B cell (primary cell): ENCODE data around the gene KCNMB3. TPM values are rescaled to one million over a fixed set of nuclear protein-coding genes. Genes with fewer than 3 reads are reported as not detected.

Experiments
- ATAC-seq: fragments of 200-7000 bp; cut with Tn5 transposase; one replicate; pipeline ENCODE4 v1.10.0; 2021; ENCODE audit warnings: low read depth, mild to moderate bottlenecking, moderate number of reproducible peaks, moderate library complexity
- CTCF ChIA-PET: fragments of 350-600 bp; sonication (Branson Sonifier 250); formaldehyde crosslinking; loops from one replicate; lab custom pipeline; 2021; ENCODE audit warnings: antibody characterized with exemption, inconsistent platforms; lab: Charles Lee
- POLR2A ChIA-PET: fragments of 350-600 bp; sonication (Branson Sonifier 250); formaldehyde crosslinking; loops from one replicate; lab custom pipeline; 2021; ENCODE audit warnings: antibody characterized with exemption; lab: Charles Lee
- DNase-seq: peaks from one replicate; pipeline ENCODE4 v3.0.0; 2013
- H2AFZ ChIP-seq: 2 replicates; pipeline ENCODE4 v1.6.1; 2012; ENCODE audit warnings: mild to moderate bottlenecking, low read depth, low read length; ENCODE audit not compliant: insufficient read depth, poor library complexity, severe bottlenecking
- H3K27ac ChIP-seq, 2 donors: 1 replicate in 1 of 2; 2 replicates in 1 of 2; pipeline ENCODE4 v1.5.1; 2012 to 2013; ENCODE audit warnings: low read length in 2 of 2, mild to moderate bottlenecking in 2 of 2, moderate library complexity in 1 of 2
- H3K27me3 ChIP-seq, 4 experiments: fragments of 200-600 bp in 1 of 4; sonication (generic) in 1 of 4; replicated peaks in 1 of 4; 1 replicate in 2 of 4; 2 replicates in 2 of 4; pipeline versions ENCODE4 v1.6.1 to v1.7.0; 2013 to 2016; ENCODE audit warnings: low read length in 3 of 4, mild to moderate bottlenecking in 2 of 4, mixed read lengths in 1 of 4, moderate library complexity in 1 of 4; ENCODE audit not compliant: insufficient read depth in 4 of 4, control insufficient read depth in 3 of 4; ENCODE audit errors: control extremely low read depth in 1 of 4
- H3K36me3 ChIP-seq, 2 experiments: replicated peaks in 1 of 2; 1 replicate in 1 of 2; 2 replicates in 1 of 2; pipeline versions ENCODE4 v1.6.1 to v1.7.1; 2013; ENCODE audit warnings: low read length in 1 of 2; ENCODE audit not compliant: insufficient read depth in 2 of 2, control insufficient read depth in 1 of 2; ENCODE audit errors: control extremely low read depth in 1 of 2, extremely low read depth in 1 of 2
- H3K4me1 ChIP-seq, 2 donors: fragments of 200-600 bp in 1 of 2; sonication (generic) in 1 of 2; 1 replicate in 1 of 2; 2 replicates in 1 of 2; pipeline versions ENCODE4 v1.5.1 to v1.6.1; 2013 to 2017; ENCODE audit warnings: low read length in 2 of 2; ENCODE audit not compliant: control insufficient read depth in 2 of 2, insufficient read depth in 2 of 2
- H3K4me2 ChIP-seq: replicated peaks from 2 replicates; pipeline ENCODE3; 2012; ENCODE audit warnings: mild to moderate bottlenecking, low read depth, low read length; ENCODE audit not compliant: poor library complexity, severe bottlenecking
- H3K4me3 ChIP-seq, 5 experiments: fragments of 200-600 bp in 1 of 5; sonication (generic) in 1 of 5; 1 replicate in 3 of 5; 2 replicates in 2 of 5; pipeline versions ENCODE4 v1.5.1 to v1.7.0; 2011 to 2016; ENCODE audit warnings: low read length in 4 of 5, mild to moderate bottlenecking in 4 of 5, low read depth in 2 of 5, control low read depth in 1 of 5, moderate library complexity in 1 of 5; ENCODE audit not compliant: insufficient read depth in 1 of 5; ENCODE audit errors: control extremely low read depth in 1 of 5, extremely low read depth in 1 of 5
- H3K79me2 ChIP-seq: fragments of 200-600 bp; sonication (generic); one replicate; pipeline ENCODE4 v1.6.0; 2016; ENCODE audit warnings: low read length; ENCODE audit not compliant: control insufficient read depth, insufficient read depth
- H3K9ac ChIP-seq: fragments of 200-600 bp; sonication (generic); 2 replicates; pipeline ENCODE4 v1.6.1; 2017; ENCODE audit warnings: mild to moderate bottlenecking, low read length, moderate library complexity
- H3K9me3 ChIP-seq, 3 donors: one replicate each; pipeline versions ENCODE4 v1.6.1 to v1.7.1; 2013; ENCODE audit warnings: low read length in 2 of 3; ENCODE audit not compliant: control insufficient read depth in 2 of 3, insufficient read depth in 1 of 3; ENCODE audit errors: control extremely low read depth in 1 of 3
- H4K20me1 ChIP-seq: 2 replicates; pipeline ENCODE4 v1.6.0; 2012; ENCODE audit warnings: mild to moderate bottlenecking, low read length; ENCODE audit not compliant: insufficient read depth, control insufficient read depth, poor library complexity, severe bottlenecking
- H3K27ac Mint-ChIP-seq: one replicate; pipeline ENCODE4 v1.8.0; 2021; ENCODE audit warnings: mixed read lengths
- H3K27me3 Mint-ChIP-seq: one replicate; pipeline ENCODE4 v1.8.0; 2021; ENCODE audit warnings: mixed read lengths
- H3K4me1 Mint-ChIP-seq: one replicate; pipeline ENCODE4 v1.8.0; 2021; ENCODE audit warnings: mixed read lengths
- H3K4me3 Mint-ChIP-seq: one replicate; pipeline ENCODE4 v1.8.0; 2021; ENCODE audit warnings: mixed read lengths
- H3K9me3 Mint-ChIP-seq: one replicate; pipeline ENCODE4 v1.8.0; 2022; ENCODE audit warnings: mixed read lengths; ENCODE audit not compliant: insufficient read depth
- EZH2 ChIP-seq: IDR thresholded peaks from 2 replicates; pipeline ENCODE4 v1.6.1; 2012; ENCODE audit warnings: borderline replicate concordance, low read depth, mild to moderate bottlenecking, moderate library complexity, low read length; ENCODE audit not compliant: insufficient read depth, poor library complexity, severe bottlenecking
- WGBS: methylation state at CpG from one replicate; pipeline ENCODE4 v1.1.5; 2013; ENCODE audit warnings: missing lambda C conversion rate; ENCODE audit not compliant: insufficient coverage; 5-methylcytosine and 5-hydroxymethylcytosine counted together
- intact Hi-C: fragments of 100-400 bp; cut with micrococcal nuclease; formaldehyde crosslinking; loops from one replicate; pipeline ENCODE4 v1.10.0; 2022
- polyA minus RNA-seq: library from RNA; depleted of rRNA, polyadenylated mRNA; stranded (reverse); fragments of >200 nt; gene quantifications from 2 replicates; pipeline ENCODE4 v1.2.3, GENCODE V29; 2012
- polyA plus RNA-seq: library from polyadenylated mRNA; depleted of rRNA; stranded (reverse); fragments of >200 nt; gene quantifications from 2 replicates; pipeline ENCODE4 v1.2.3, GENCODE V29; 2012
- total RNA-seq, 2 donors: library from RNA; stranded (reverse); fragments of 120-200 nt in 1 of 2; gene quantifications; 1 replicate in 1 of 2; 2 replicates in 1 of 2; pipeline versions ENCODE4 v1.2.3 to v1.2.4, GENCODE V29; 2013 to 2022
- TF ChIP-seq, protein P1 (sequence below): fragments of 200-600 bp; IDR thresholded peaks from one replicate; pipeline ENCODE4 v1.8.0; 2022; ENCODE audit warnings: antibody characterized with exemption, mild to moderate bottlenecking

Gene KCNMB3
- total RNA-seq (5.7 and 6.1 TPM in 2 replicates), polyA plus RNA-seq (3.5 and 4.2 TPM in 2 replicates), polyA minus RNA-seq (1.4 and 1.9 TPM in 2 replicates)
- total RNA-seq (2013): 2.3 TPM

DNA sequence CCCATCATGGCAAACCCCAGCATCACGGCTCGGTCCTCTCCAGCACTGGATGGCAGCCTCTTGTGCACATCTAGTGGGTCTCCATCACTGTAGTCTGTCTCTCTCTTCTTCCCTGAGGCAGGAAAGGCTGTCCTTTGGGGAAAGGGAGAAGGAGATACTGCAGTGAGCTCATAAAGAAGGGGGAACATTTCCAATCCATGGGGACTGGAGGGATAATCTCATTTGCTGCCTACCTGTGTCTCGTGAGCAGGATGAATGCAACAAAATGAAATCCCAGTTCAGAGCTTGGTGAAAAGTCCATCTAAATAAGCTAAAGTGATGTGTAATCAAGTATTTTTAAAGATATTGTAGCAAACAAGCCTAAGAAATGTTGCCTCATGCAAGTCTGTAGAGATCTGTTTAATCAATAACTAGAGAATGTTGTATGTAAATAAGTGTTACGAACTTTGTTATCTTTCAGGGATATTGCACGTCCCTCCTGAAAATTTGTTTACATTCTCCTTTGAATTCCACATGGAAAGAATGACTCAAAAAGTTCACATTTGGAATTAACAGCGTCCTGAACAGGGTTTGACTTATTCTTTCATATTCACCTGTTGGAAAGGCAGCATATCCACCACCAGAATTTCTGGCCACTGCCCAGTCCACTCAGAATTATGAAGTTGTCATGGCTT is at the start of gene KCNMB3:
Gene KCNMB3, minus strand, starts transcription at position 312 of the 674 bp plus-strand sequence. Its CDS starts 124 bp downstream, at position 188.
- Mint-ChIP-seq H3K27ac (no peak within 1 kb of the TSS), H3K4me3 (no peak within 1 kb of the TSS), H3K27me3 (no peaks in the 10 kb centered on the region), H3K9me3 (no peaks in the 10 kb centered on the region), H3K4me1 (peaks cover 2% of the 10 kb centered on the region)
- H2AFZ ChIP-seq: no peak within 1 kb of the TSS
- POLR2A ChIA-PET: no interaction called here
- ATAC-seq (no peak), DNase-seq (no peak)
- H3K4me3 ChIP-seq: no peak within 1 kb of the TSS
- H3K4me1 ChIP-seq: no peaks in the 10 kb centered on the region
- CTCF ChIA-PET: no interaction called here
- H4K20me1 ChIP-seq: no peaks in the 10 kb centered on the region
- H3K4me2 ChIP-seq: no peak within 1 kb of the TSS
- no peak within 1 kb of the TSS for H3K9ac ChIP-seq
- 100% methylated on average over 4 of the region's 6 CpGs for WGBS
- no peak for TF ChIP-seq EZH2
- TF ChIP-seq, protein P1, sequence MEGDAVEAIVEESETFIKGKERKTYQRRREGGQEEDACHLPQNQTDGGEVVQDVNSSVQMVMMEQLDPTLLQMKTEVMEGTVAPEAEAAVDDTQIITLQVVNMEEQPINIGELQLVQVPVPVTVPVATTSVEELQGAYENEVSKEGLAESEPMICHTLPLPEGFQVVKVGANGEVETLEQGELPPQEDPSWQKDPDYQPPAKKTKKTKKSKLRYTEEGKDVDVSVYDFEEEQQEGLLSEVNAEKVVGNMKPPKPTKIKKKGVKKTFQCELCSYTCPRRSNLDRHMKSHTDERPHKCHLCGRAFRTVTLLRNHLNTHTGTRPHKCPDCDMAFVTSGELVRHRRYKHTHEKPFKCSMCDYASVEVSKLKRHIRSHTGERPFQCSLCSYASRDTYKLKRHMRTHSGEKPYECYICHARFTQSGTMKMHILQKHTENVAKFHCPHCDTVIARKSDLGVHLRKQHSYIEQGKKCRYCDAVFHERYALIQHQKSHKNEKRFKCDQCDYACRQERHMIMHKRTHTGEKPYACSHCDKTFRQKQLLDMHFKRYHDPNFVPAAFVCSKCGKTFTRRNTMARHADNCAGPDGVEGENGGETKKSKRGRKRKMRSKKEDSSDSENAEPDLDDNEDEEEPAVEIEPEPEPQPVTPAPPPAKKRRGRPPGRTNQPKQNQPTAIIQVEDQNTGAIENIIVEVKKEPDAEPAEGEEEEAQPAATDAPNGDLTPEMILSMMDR: no peak
- no peaks in the 10 kb centered on the region for H3K27me3 ChIP-seq
- no peak within 1 kb of the TSS for H3K27ac ChIP-seq
- no peaks in the 10 kb centered on the region for H3K9me3 ChIP-seq
- peaks cover 0 to 3% of the 10 kb centered on the region in 2 experiments for H3K36me3 ChIP-seq
- intact Hi-C loops: no loop called here
- H3K79me2 ChIP-seq: no peaks in the 10 kb centered on the region

GRCh38 chr3:179299999-179300613 is 49.2 kb upstream of the KCNMB3 start:
- no peak for DNase-seq
- Mint-ChIP-seq H3K4me3 (no peak overlapping the region), H3K4me1 (peaks cover 2% of the 10 kb centered on the region), H3K27ac (no peak overlapping the region), H3K27me3 (peaks cover 7% of the 10 kb centered on the region), H3K9me3 (peaks cover 4% of the 10 kb centered on the region)
- Histone ChIP-seq H3K27ac (no peak overlapping the region), H2AFZ (no peak overlapping the region), H3K4me2 (no peak overlapping the region), H3K27me3 (no peaks in the 10 kb centered on the region), H3K36me3 (no peaks in the 10 kb centered on the region), H3K79me2 (no peaks in the 10 kb centered on the region), H3K9ac (no peak overlapping the region), H3K4me1 (no peaks in the 10 kb centered on the region), H4K20me1 (no peaks in the 10 kb centered on the region), H3K9me3 (no peaks in the 10 kb centered on the region), H3K4me3 (no peak overlapping the region)
- WGBS: 100% methylated on average over 3 of the region's 5 CpGs
- intact Hi-C loops: no loop called here
- TF ChIP-seq, protein P1: no peak
- no peak for TF ChIP-seq EZH2
- ChIA-PET CTCF (no interaction called here), POLR2A (no interaction called here)
- no peak for ATAC-seq
